GM19351 (cell line): ENCODE results near the gene ZC2HC1B.
"Not testable (repeated sequence)": the region's sequence is repeated elsewhere in the genome, so short reads cannot be mapped to it uniquely, and the experiment has no call there.

Source experiments
- ATAC-seq: cut with Tn5 transposase; IDR thresholded peaks from one replicate; pipeline ENCODE4 v1.9.1; 2021; ENCODE audit warnings: mild to moderate bottlenecking, moderate library complexity; ENCODE audit not compliant: unreplicated experiment

Gene ZC2HC1B

DNA sequence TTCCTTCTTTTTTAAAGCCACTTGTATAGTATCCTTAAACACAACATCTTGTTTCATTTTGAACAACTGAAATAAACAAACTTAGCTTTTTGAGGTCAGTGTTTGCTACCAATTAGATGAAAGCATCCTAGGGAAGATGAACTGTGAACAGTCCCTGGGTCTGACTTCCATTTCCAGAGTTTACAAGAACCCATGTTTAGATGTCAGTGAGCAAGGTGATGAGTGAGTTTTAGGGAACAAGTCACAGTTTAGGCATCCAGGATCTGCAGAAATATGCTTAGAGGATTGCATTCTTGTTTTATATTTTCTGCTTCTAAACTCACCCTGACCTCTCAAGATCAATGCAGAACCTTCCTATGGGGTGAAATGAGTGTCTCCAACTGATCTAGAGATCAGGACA, 3.0 kb downstream of the ZC2HC1B start:
- ATAC-seq, result no peak

- ATAC-seq, result not testable (repeated sequence)
Measured at GRCh38 chr6:143868808-143869207, 4.5 kb downstream of the ZC2HC1B start.

GRCh38 chr6:143871202-143871730, 7.0 kb downstream of the ZC2HC1B start:
- not testable (repeated sequence) for ATAC-seq

DNA sequence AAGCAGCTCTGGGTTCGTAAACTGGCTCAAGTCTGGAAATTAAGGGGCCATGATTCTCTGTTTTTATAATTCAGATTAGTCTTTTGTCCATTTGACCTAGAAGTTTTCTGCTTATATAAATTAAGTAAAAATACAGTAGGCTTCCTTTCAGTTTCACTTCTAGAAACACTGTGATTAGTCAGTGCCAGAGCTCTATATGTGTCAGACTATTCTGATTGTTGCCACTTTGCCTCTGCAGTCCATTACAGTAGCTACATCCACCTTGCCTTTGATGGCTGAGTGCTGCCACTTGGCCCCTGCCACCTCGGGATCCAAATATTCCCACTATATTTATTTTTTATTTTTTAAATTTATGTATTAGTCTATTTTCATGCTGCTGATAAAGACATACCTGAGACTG, 7.9 kb downstream of the ZC2HC1B start:
- peak; percentile 100 for ATAC-seq

DNA sequence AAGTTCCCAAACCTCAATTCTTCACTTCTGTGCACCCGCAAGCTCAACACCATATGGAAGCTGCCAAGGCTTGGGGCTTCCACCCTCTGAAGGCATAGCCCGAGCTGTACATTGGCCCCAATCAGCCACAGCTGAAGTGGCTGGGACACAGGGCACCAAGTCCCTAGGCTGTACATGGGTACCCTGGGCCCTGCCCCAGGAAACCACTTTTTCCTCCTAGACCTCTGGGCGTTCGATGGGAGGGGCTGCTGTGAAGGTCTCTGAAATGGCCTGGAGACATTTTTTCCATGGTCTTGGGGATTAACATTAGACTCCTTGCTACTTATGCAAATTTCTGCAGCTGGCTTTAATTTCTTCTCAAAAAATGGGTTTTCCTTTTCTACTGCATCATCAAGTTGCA, 9.3 kb downstream of the ZC2HC1B start:
- not testable (repeated sequence) for ATAC-seq

- ATAC-seq, result not testable (repeated sequence)
Measured at GRCh38 chr6:143874503-143874902, 10.2 kb downstream of the ZC2HC1B start.

GRCh38 chr6:143877584-143878271, 13.5 kb downstream of the ZC2HC1B start:
- ATAC-seq, result no peak

DNA sequence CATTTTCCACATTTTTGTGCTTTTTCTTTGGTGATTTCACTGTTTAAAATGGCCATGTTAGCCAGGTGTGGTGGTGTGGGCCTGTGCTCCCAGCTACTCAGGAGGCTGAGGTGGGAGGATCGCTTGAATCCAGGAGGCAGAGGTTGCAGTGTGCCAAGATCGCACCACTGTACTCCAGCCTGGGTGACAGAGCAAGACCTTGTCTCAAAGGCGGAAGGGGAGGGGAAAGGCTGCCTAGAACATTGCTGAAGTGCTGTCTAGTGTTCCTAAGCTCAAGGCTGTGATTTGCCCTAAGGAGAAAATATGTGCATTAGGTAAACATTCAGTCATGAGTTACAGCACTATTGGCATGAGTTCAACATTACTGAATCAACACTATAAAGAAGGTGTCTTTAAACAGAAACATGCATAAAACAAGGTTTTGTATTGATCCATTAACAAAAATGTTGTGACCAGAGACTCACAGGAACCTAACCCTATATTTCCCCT, 14.0 kb downstream of the ZC2HC1B start:
- ATAC-seq, result no peak

DNA sequence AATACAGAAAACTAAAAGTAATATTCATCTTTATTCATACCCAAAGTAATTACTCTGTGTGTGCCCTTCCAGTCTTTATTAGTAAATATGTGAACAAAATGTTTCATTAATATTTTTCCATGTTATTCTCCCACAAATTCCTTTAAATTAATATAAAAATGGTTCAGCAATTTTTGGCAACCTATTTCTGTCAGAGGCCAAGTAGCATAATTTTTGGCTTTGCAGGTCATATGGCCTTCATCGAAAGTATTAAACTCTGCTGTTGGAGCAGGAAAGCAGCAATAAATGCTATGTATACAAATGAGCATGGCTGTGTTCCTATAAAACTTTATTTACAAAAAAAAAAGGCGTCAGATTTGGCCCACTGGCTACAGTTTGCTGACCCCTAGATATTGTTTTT, 16.1 kb downstream of the ZC2HC1B start:
- ATAC-seq, result no peak

DNA sequence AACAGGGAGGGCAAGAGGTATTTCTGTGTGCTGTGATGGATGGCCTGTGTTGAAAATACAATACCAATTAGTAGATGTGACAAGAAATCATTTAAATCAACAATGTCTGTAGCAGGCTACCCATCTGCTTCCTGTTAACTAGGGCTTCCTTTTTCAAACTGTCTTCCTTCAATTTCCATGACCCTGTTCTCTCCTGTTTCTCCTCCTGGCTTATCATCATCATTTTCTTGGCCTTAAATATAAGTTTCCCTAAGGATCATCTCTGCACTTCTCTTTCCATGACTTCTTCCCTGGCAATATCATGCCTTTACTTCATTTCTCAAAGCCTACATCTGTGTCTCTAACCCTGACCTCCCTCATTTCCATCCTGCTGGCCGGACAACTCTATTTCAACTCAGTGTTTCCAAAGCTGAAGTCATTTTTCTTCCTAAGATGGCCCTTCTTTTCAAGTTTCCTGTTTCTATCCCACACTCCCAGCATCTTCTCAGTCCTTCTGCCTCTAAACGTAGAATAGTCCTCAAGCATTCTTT, 18.2 kb downstream of the ZC2HC1B start:
- no peak for ATAC-seq

DNA sequence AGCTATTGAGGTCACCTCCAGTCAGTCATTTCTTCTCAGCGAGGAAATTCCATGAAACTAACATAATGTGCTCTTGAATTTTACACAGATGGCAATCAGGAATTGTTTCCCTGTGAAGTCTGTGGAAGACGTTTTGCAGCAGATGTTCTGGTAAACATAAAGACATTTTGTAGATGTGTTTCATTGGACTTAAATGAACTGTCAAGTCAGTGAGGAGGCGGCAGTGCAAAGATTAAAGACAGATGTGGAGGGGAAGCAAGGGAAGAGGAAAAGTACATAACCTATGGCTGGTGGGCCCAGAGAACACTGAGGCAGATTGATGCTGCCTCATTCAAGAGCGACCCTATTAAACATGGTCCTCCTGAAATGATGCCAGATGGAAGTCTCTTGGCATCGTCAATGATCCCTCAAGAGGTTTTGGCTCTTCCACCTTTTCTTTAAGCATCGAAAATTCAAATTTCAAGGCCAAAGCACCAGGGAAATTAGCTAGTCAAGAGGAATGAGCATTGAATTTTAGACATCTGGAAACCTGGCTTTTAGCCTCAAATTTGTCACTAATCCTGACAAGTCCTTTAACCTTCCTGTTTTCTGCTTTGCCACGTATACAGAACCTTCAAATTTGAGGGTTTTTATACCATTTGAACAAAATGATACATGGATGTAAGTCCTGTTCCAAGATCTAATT, 20.1 kb downstream of the ZC2HC1B start:
- no peak for ATAC-seq

DNA sequence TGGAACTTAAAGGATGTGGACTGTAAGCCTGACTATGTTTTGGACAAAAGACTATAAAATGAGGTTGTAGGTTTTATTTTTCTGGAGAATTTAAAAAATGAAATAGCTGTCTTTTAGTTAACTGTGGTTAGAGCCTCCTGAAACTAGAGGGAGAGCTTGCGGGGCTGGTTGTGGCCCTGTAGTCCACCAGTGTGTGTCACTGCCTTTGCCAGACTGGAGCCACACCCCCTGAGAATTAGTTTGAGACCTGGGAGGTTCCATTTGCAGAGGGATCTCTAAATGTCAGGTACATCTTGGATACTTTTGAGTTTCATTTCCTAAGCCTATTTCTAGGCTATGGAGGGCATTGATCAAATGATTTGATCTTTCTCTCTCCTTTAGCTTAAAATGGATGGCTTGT, 20.8 kb downstream of the ZC2HC1B start:
- ATAC-seq, result no peak

DNA sequence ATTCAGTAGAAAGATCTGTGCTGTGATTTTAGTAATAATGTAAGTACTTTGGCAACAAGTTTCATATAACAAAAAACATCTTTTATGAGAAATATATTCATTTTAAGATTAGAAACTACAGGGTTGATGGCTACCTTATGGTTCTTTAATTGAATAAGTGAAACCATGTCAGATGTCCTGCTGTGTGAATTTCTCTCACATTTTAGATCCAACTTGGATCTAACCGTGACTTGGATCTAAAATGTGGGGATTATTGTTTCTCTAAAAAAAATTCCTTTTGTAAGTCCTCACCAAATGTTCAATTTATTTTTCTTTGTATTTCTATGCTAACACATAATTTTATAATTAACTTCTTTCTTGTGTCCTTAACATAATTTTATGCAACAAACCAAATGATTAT, 30.4 kb downstream of the ZC2HC1B start:
- no peak for ATAC-seq

GRCh38 chr6:143896126-143896860, 32.0 kb downstream of the ZC2HC1B start:
- ATAC-seq, result no peak

GRCh38 chr6:143900358-143900757, 36.1 kb downstream of the ZC2HC1B start:
- ATAC-seq, result no peak

DNA sequence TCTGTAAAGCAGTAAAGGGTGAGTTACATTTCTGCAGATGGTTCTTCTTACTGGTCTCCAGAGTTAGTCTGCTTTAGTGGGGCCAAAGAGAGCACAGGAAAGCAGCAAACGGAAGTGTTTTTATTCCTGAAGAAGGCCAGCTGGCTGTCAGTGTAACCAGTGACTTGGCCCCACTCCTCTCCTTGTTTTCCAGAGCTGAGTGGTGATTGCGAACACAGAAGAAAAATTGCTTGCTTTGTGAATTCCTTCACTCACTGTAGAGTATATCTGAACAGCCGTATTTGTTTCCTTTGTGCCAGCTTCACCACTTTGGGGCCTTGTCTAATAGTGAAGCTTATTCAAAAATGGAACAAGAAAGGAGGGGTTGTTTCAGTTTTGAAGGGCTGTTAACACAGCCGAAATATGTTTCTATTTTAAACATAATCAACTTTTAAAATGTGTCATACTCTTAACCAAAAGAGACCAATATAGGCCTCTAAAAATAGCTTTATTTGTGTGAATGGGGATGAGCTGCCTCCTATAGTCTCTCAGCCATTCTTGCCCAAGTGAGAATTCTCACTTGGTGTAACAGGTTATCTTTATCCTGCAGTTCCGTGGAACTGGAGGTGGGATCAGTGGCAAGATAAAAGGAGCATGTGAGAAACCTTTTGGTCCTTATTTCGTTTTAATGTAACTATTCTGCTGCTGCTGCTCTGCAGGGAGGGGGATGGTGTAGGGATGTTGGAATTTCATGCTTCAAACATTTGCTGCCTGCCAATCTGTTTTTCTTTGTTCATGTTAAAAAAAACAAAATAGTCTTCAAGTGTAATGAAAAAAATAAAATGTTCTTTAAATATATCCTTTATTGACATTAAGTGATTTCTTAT, 37.8 kb downstream of the ZC2HC1B start:
- peak; percentile 93 for ATAC-seq

DNA sequence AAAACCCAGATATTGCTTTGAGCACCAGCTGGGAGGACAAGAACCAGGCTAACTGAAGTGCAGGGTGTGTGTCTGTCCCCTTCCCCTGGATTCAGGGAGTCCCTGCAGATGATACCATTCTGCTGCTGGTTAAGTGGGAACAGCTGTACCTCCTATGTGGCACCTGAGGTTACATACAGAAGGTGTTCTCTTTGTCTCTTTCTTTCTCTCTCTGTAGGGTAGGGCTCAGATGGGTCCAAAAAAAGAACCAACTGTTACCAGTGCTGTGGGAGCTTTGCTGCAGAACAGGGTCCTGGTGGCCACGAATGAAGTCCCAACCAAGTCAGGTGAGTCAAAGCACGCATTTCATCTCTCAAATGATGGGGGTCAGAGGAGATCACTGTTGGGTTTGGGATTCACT, 38.6 kb downstream of the ZC2HC1B start:
- ATAC-seq, result no peak

DNA sequence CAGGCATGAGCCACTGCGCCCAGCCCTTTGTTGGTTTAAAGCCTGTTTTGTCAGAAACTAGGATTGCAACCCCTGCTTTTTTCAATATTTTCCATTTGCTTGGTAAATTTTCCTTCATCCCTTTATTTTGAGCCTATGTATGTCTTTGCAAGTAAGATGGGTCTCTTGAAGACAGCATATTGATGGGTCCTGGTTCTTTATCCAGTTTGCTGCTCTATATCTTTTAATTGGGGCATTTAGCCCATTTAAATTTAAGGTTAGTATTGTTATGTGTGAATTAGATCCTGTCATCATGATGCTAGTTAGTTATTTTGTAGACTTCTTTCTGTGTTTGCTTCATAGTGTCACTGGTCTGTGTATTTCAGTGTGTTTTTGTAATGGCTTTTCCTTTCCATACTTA, 46.8 kb downstream of the ZC2HC1B start:
- ATAC-seq, result no peak

DNA sequence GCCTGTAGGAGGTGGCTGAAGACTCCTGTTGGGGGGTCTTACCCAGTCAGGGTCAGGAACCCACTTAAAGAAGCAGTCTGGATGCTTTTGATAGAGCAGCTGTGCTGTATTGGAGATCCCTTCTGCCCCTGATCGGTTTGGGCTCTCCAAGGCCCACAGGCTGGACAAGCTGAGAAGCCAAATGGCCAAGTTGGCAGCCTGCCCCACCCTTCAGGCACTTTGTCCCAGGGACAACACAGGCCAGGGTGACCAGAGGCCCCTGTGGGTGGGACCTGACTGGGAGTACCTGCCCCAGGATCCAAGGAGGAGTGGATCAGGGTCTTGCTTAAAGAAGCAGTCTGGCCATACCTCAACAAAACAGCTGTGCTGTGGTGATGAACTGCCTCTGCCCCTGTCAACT, 48.4 kb downstream of the ZC2HC1B start:
- no peak for ATAC-seq

DNA sequence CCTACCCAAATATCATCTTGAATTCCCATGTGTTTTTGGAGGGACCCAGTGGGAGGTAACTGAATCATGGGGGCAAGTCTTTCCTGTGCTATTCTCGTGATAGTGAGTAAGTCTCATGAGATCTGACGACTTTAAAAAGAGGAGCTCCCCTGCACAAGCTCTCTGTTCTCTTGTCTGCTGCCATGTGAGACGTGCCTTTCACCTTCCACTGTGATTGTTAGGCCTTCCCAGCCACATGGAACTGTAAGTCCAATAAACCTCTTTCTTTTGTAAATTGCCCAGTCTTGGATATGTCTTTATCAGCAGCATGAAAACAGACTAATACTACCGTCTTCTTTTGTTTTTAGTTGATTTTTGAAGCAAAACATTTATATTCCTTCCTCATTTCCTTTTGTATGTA, 52.8 kb downstream of the ZC2HC1B start:
- not testable (repeated sequence) for ATAC-seq
